Kidney (tissue), 14 donors: ENCODE data around the gene PIAS2. TPM values are rescaled to one million over a fixed set of nuclear protein-coding genes. Genes with fewer than 3 reads are reported as not detected.

Experiments
- DNase-seq, 5 donors: peaks; one replicate each; pipeline ENCODE4 v3.0.0-alpha.2; 2013 to 2020
- FAIRE-seq: peaks from 2 replicates; lab custom pipeline; 2012; peaks lifted over from hg19 to GRCh38; lab: Jason Lieb, UNC
- H3K27ac ChIP-seq, 2 donors: one replicate each; pipeline ENCODE4 v1.7.0; 2013; ENCODE audit warnings: low read depth in 2 of 2, low read length in 2 of 2, inconsistent platforms in 1 of 2
- H3K27me3 ChIP-seq: one replicate; pipeline ENCODE4 v1.7.1; 2013; ENCODE audit warnings: low read length, inconsistent platforms; ENCODE audit not compliant: control insufficient read depth, insufficient read depth
- H3K36me3 ChIP-seq, 3 donors: one replicate each; pipeline versions ENCODE4 v1.7.0 to v1.7.1; 2013; ENCODE audit warnings: low read length in 3 of 3, control low read depth in 1 of 3, inconsistent platforms in 1 of 3; ENCODE audit not compliant: insufficient read depth in 3 of 3, control insufficient read depth in 2 of 3
- H3K4me1 ChIP-seq, 3 donors: one replicate each; pipeline versions ENCODE4 v1.7.0 to v1.7.1; 2013; ENCODE audit warnings: low read length in 3 of 3, inconsistent platforms in 1 of 3, low read depth in 1 of 3; ENCODE audit not compliant: control insufficient read depth in 2 of 3, insufficient read depth in 2 of 3
- H3K4me3 ChIP-seq, 3 donors: one replicate each; pipeline versions ENCODE4 v1.7.0 to v1.8.1; 2013; ENCODE audit warnings: low read length in 3 of 3, control low read depth in 1 of 3, inconsistent platforms in 1 of 3
- H3K9ac ChIP-seq, 3 donors: one replicate each; pipeline versions ENCODE4 v1.7.0 to v1.7.1; 2013; ENCODE audit warnings: low read length in 3 of 3, control low read depth in 1 of 3, inconsistent platforms in 1 of 3
- H3K9me3 ChIP-seq, 3 donors: one replicate each; pipeline versions ENCODE4 v1.7.0 to v1.7.1; 2013; ENCODE audit warnings: low read length in 3 of 3, control low read depth in 1 of 3, inconsistent platforms in 1 of 3; ENCODE audit not compliant: control insufficient read depth in 2 of 3, insufficient read depth in 1 of 3
- intact Hi-C: fragments of 100-400 bp; cut with DNase I; formaldehyde crosslinking; loops from one replicate; pipeline ENCODE4 v1.11.1; 2022
- polyA plus RNA-seq: library from polyadenylated mRNA; stranded (reverse); fragments of 350-450 nt; fragmentation: Illumina TruSeq; extraction: RNeasy Lipid Tissue Mini Kit (QIAGEN cat#74804); gene quantifications from one replicate; pipeline ENCODE4 v1.2.3, GENCODE V29; 2014; ENCODE audit warnings: low read depth, low replicate concordance; ENCODE audit not compliant: insufficient read depth
- total RNA-seq: library from RNA; stranded (reverse); fragmentation: NEBNext Ultra II Directional; extraction: Animal tissue kit (Norgen Biotek cat#: 25700); gene quantifications from one replicate; pipeline ENCODE4 v1.2.1, GENCODE V29; 2021
- TF ChIP-seq, protein P1 (sequence below): IDR thresholded peaks from 3 replicates; pipeline ENCODE4 v1.5.1; 2012; ENCODE audit warnings: mild to moderate bottlenecking, moderate library complexity, borderline replicate concordance; ENCODE audit not compliant: insufficient read depth; ENCODE audit errors: extremely low read depth
- donor health status: control.
- donor health status: control.
- donor health status: control.
- donor health status: control.
- donor health status: control.
- donor health status: DM: yes; HTN: yes; CAD: no.
- donor health status: Normal renal cell carcinoma (clear cell type).

PIAS2 gene
- total and polyA plus RNA-seq, 2 donors from 2014 or later = 9.9 to 41.2 TPM

DNA sequence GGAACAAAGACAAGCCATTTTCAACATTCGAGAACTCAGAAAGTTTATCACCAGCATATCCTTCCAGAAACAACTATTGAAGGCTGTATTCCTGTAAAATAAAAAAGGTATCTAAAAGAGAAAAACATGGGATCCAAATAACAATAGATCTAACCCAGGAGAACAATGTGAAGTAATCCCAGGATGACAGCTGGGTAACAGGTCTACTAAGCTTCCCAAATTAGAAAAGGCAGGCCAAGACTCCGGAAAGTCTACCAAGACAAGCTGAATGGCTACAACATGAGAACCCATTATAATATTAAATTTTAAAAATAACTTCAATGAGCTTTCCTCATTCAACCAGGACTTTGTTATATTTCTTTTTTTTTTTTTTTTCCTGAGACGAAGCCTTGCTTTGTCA lies 6.5 kb downstream of the PIAS2 start:
- H3K9ac ChIP-seq = no peak overlapping the region
- H3K27ac ChIP-seq = no peak overlapping the region
- H3K4me3 ChIP-seq = no peak overlapping the region
- FAIRE-seq = no peak
- intact Hi-C loops = no loop called here
- peaks cover 0 to 4% (median 2%) of the 10 kb centered on the region in 3 donors for H3K4me1 ChIP-seq
- H3K36me3 ChIP-seq = no peaks in the 10 kb centered on the region
- no peaks in the 10 kb centered on the region for H3K9me3 ChIP-seq
- TF ChIP-seq, protein P1, sequence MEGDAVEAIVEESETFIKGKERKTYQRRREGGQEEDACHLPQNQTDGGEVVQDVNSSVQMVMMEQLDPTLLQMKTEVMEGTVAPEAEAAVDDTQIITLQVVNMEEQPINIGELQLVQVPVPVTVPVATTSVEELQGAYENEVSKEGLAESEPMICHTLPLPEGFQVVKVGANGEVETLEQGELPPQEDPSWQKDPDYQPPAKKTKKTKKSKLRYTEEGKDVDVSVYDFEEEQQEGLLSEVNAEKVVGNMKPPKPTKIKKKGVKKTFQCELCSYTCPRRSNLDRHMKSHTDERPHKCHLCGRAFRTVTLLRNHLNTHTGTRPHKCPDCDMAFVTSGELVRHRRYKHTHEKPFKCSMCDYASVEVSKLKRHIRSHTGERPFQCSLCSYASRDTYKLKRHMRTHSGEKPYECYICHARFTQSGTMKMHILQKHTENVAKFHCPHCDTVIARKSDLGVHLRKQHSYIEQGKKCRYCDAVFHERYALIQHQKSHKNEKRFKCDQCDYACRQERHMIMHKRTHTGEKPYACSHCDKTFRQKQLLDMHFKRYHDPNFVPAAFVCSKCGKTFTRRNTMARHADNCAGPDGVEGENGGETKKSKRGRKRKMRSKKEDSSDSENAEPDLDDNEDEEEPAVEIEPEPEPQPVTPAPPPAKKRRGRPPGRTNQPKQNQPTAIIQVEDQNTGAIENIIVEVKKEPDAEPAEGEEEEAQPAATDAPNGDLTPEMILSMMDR = no peak
- H3K27me3 ChIP-seq = no peaks in the 10 kb centered on the region
- no peak for DNase-seq

GRCh38 chr18:46909497-46909896 lies 7.8 kb downstream of the PIAS2 start:
- intact Hi-C loops = no loop called here
- H3K4me1 ChIP-seq = no peaks in the 10 kb centered on the region
- no peaks in the 10 kb centered on the region for H3K27me3 ChIP-seq
- H3K4me3 ChIP-seq = no peak overlapping the region
- H3K27ac ChIP-seq = no peak overlapping the region
- DNase-seq = no peak
- no peaks in the 10 kb centered on the region for H3K9me3 ChIP-seq
- no peak for FAIRE-seq
- TF ChIP-seq, protein P1 = no peak
- H3K9ac ChIP-seq = no peak overlapping the region
- H3K36me3 ChIP-seq = no peaks in the 10 kb centered on the region

GRCh38 chr18:46903406-46903805 lies 13.9 kb downstream of the PIAS2 start:
- no peak overlapping the region for H3K27ac ChIP-seq
- no peaks in the 10 kb centered on the region for H3K27me3 ChIP-seq
- H3K4me1 ChIP-seq = peaks cover 0 to 3% (median 0%) of the 10 kb centered on the region in 3 donors
- no peak for FAIRE-seq
- intact Hi-C loops = no loop called here
- H3K9ac ChIP-seq = no peak overlapping the region
- H3K4me3 ChIP-seq = no peak overlapping the region
- H3K9me3 ChIP-seq = no peaks in the 10 kb centered on the region
- no peak for DNase-seq
- TF ChIP-seq, protein P1 = no peak
- no peaks in the 10 kb centered on the region for H3K36me3 ChIP-seq
